GM12878 (cell line): ENCODE data around the gene AFG1L. TPM values are rescaled to one million over a fixed set of nuclear protein-coding genes. Genes with fewer than 3 reads are reported as not detected.

Experiments used
- ATAC-seq: fragments of 200-7000 bp; cut with Tn5 transposase; 3 replicates; pipeline ENCODE4 v1.9.1; 2020; ENCODE audit warnings: mild to moderate bottlenecking, moderate library complexity
- BruUV-seq: library from RNA; stranded (reverse); fragments of 400-500 nt; replicated peaks from 2 replicates; lab custom pipeline; 2021; lab: Mats Ljungman, UMichigan
- CTCF ChIA-PET: fragments of 300-600 bp; sonication (Branson Sonifier 250); formaldehyde crosslinking; extraction: SDS; loops from one replicate; lab custom pipeline; 2021; ENCODE audit warnings: inconsistent platforms; lab: Yijun Ruan, JAX
- POLR2A ChIA-PET: fragments of 350-600 bp; formaldehyde crosslinking; extraction: SDS; loops from one replicate; lab custom pipeline; 2021; ENCODE audit warnings: inconsistent platforms; lab: Charles Lee
- RAD21 ChIA-PET: fragments of 300-600 bp; sonication (Branson Sonifier 250); formaldehyde crosslinking; loops from one replicate; lab custom pipeline; 2023; ENCODE audit warnings: antibody characterized with exemption; ENCODE audit not compliant: unreplicated experiment; lab: Charles Lee
- SMC1A ChIA-PET: fragments of 300-600 bp; sonication (Branson Sonifier 250); formaldehyde crosslinking; loops from one replicate; lab custom pipeline; 2023; ENCODE audit not compliant: unreplicated experiment, uncharacterized antibody; lab: Charles Lee
- DNase-seq: peaks from one replicate; pipeline ENCODE4 v3.0.0-alpha.2; 2011; ENCODE audit warnings: low read depth, low spot score
- FAIRE-seq: peaks from 3 replicates; lab custom pipeline; 2011; peaks lifted over from hg19 to GRCh38; lab: Jason Lieb, UNC
- H2AFZ ChIP-seq: 2 replicates; pipeline ENCODE4 v1.6.0; 2011; ENCODE audit warnings: low read depth, low read length, control low read depth; ENCODE audit not compliant: control insufficient read depth
- H3K27ac ChIP-seq: 2 replicates; pipeline ENCODE4 v1.5.1; 2011; ENCODE audit warnings: control low read depth; ENCODE audit not compliant: control insufficient read depth, insufficient read depth
- H3K27me3 ChIP-seq, 2 experiments: replicated peaks in 1 of 2; 2 replicates each; pipeline versions ENCODE4 v1.6.0 to v1.6.1; 2011; ENCODE audit warnings: low read length in 1 of 2; ENCODE audit not compliant: control insufficient read depth in 2 of 2, insufficient read depth in 2 of 2
- H3K36me3 ChIP-seq, 2 experiments: 2 replicates each; pipeline ENCODE4 v1.5.1; 2011; ENCODE audit warnings: low read length in 1 of 2; ENCODE audit not compliant: control insufficient read depth in 2 of 2, insufficient read depth in 2 of 2
- H3K4me1 ChIP-seq: 2 replicates; pipeline ENCODE4 v1.6.1; 2011; ENCODE audit warnings: mild to moderate bottlenecking, low read length, moderate library complexity, mixed read lengths; ENCODE audit not compliant: control insufficient read depth, insufficient read depth
- H3K4me2 ChIP-seq: 2 replicates; pipeline ENCODE4 v1.6.0; 2011; ENCODE audit warnings: control low read depth; ENCODE audit not compliant: control insufficient read depth, insufficient read depth
- H3K4me3 ChIP-seq: fragments of 200-600 bp; sonication (generic); 2 replicates; pipeline ENCODE4 v1.5.1; 2016
- H3K79me2 ChIP-seq: 2 replicates; pipeline ENCODE4 v1.6.0; 2011; ENCODE audit warnings: low read length; ENCODE audit not compliant: control insufficient read depth, insufficient read depth
- H3K9ac ChIP-seq: 2 replicates; pipeline ENCODE4 v1.8.0; 2011; ENCODE audit warnings: low read length, control low read depth, mixed read lengths; ENCODE audit not compliant: control insufficient read depth, insufficient read depth
- H3K9me3 ChIP-seq: replicated peaks from 3 replicates; pipeline ENCODE4 v1.5.1; 2011; ENCODE audit warnings: mild to moderate bottlenecking, low read length; ENCODE audit not compliant: control insufficient read depth, insufficient read depth
- H4K20me1 ChIP-seq: 2 replicates; pipeline ENCODE4 v1.6.0; 2011; ENCODE audit not compliant: control insufficient read depth, insufficient read depth
- CHD4 ChIP-seq: fragments of 200-600 bp; sonication (generic); IDR thresholded peaks from 2 replicates; pipeline ENCODE4 v1.6.1; 2016; ENCODE audit warnings: mild to moderate bottlenecking
- EP300 ChIP-seq, 2 experiments: fragments of 150-350 bp in 1 of 2; IDR thresholded peaks; 2 replicates each; pipeline ENCODE4 v1.6.1; 2011 to 2012; ENCODE audit warnings: low read depth in 2 of 2, low read length in 2 of 2, borderline replicate concordance in 1 of 2, improper control_type of control experiment in 1 of 2, inconsistent platforms in 1 of 2; ENCODE audit not compliant: control insufficient read depth in 1 of 2
- HDGF ChIP-seq: fragments of 450-650 bp; IDR thresholded peaks from 2 replicates; pipeline ENCODE4 v1.6.1; 2016; ENCODE audit warnings: antibody characterized with exemption
- LARP7 ChIP-seq: fragments of 450-650 bp; IDR thresholded peaks from 2 replicates; pipeline ENCODE4 v1.6.1; 2017; ENCODE audit warnings: mild to moderate bottlenecking
- MEF2B ChIP-seq: fragments of 450-650 bp; IDR thresholded peaks from 2 replicates; pipeline ENCODE4 v1.6.1; 2018; ENCODE audit warnings: mild to moderate bottlenecking, moderate library complexity; ENCODE audit not compliant: partially characterized antibody, poor library complexity, severe bottlenecking
- MYB ChIP-seq: fragments of 150-350 bp; IDR thresholded peaks from 2 replicates; pipeline ENCODE4 v1.6.1; 2014; ENCODE audit warnings: mild to moderate bottlenecking, low read depth, low read length, borderline replicate concordance
- NBN ChIP-seq: fragments of 450-650 bp; IDR thresholded peaks from 2 replicates; pipeline ENCODE4 v1.6.1; 2016
- NKRF ChIP-seq: fragments of 450-650 bp; conservative IDR thresholded peaks from 2 replicates; pipeline ENCODE4 v1.6.1; 2017; ENCODE audit warnings: mild to moderate bottlenecking, moderate library complexity
- NR2C1 ChIP-seq: fragments of 450-650 bp; IDR thresholded peaks from 2 replicates; pipeline ENCODE4 v1.6.1; 2017; ENCODE audit warnings: antibody characterized with exemption, mild to moderate bottlenecking, moderate library complexity
- SIX5 ChIP-seq: IDR thresholded peaks from 2 replicates; pipeline ENCODE4 v1.6.1; 2011; ENCODE audit warnings: mild to moderate bottlenecking, low read depth, low read length, moderate library complexity; ENCODE audit not compliant: severe bottlenecking
- SPI1 ChIP-seq: IDR thresholded peaks from 2 replicates; pipeline ENCODE4 v1.6.1; 2011; ENCODE audit warnings: low read depth, mild to moderate bottlenecking, low read length, moderate library complexity, borderline replicate concordance; ENCODE audit not compliant: insufficient read depth
- TARDBP ChIP-seq: IDR thresholded peaks from 2 replicates; pipeline ENCODE4 v1.6.1; 2016; ENCODE audit warnings: borderline replicate concordance
- ZNF687 ChIP-seq: fragments of 450-650 bp; IDR thresholded peaks from 2 replicates; pipeline ENCODE4 v1.6.1; 2017; ENCODE audit warnings: mild to moderate bottlenecking, moderate library complexity
- whole genome bisulfite sequencing: methylation state at CpG from one replicate; pipeline ENCODE4 v1.1.6; 2016; ENCODE audit warnings: low lambda C conversion rate; ENCODE audit not compliant: insufficient replicate concordance, insufficient coverage; ENCODE audit errors: missing lambda C conversion rate; 5-methylcytosine and 5-hydroxymethylcytosine counted together
- in situ Hi-C: fragments of 300-500 bp; cut with MboI; formaldehyde crosslinking; loops from 9 replicates; pipeline ENCODE4 v1.14.3; 2018; ENCODE audit warnings: mixed read lengths
- intact Hi-C: fragments of 100-400 bp; cut with micrococcal nuclease; formaldehyde crosslinking; loops from one replicate; pipeline ENCODE4 v1.14.2; 2022; ENCODE audit not compliant: unreplicated experiment
- polyA plus RNA-seq, 11 experiments: library from polyadenylated mRNA; depleted of rRNA in 4 of 11; unstranded in 6 of 11; stranded (reverse) in 5 of 11; fragments of >200 nt; fragmentation: Nextera tagmentation in 4 of 11; fragmentation: Illumina TruSeq in 1 of 11; extraction: Ambion mirVana in 4 of 11; extraction: Trizol in 1 of 11; gene quantifications; 1 replicate in 1 of 11; 2 replicates in 10 of 11; pipeline versions ENCODE4 v1.2.1 to v1.2.3, GENCODE V29; 2011 to 2016; ENCODE audit warnings: inconsistent platforms in 2 of 11, missing spikeins in 2 of 11, low read depth in 1 of 11
- total RNA-seq, 4 experiments: library from RNA; depleted of rRNA in 3 of 4; stranded (reverse); fragments of >200 nt in 3 of 4; fragmentation: Illumina TruSeq in 1 of 4; extraction: Trizol in 1 of 4; gene quantifications; 2 replicates each; pipeline versions ENCODE4 v1.2.1 to v1.2.3, GENCODE V29; 2013 to 2021

AFG1L gene
- total and polyA plus RNA-seq, 10 of the 15 experiments (the other 5 are each of a cell fraction or from before 2014, with no cell fraction given): 2.3 to 9.0 (median 4.3) TPM

DNA sequence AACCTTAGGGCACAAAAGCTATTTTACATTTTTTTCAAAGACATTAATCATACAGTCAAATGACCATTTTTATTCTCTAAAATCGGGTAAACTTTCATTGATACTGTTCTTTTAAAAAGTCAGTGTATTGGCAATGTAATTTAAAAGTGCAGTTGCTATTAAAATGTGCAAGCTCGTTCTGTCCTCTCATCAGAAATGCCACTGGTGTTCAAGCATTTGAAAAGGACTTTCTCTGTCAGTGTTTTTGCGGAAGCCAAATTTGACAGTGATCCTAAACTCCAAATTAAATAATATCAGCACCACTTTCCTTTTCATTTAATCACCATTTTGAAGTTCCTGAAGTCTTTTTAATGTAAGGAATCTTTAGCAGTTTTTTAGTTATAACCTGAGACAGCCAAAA is 69.6 kb downstream of the AFG1L start:
- H3K4me1 ChIP-seq: no peaks in the 10 kb centered on the region
- H4K20me1 ChIP-seq: no peaks in the 10 kb centered on the region
- in situ Hi-C loops (no loop called here), intact Hi-C loops (no loop called here)
- no peaks in the 10 kb centered on the region for H3K9me3 ChIP-seq
- TF ChIP-seq CHD4 (no peak), SPI1 (no peak), MYB (no peak), NKRF (no peak), ZNF687 (no peak), SIX5 (no peak), TARDBP (no peak), HDGF (no peak), NR2C1 (no peak), NBN (no peak), EP300 (IDR thresholded peaks at IDR 0.05; ENCODE audit: borderline replicate concordance in 1 of 2, control insufficient read depth in 1 of 2, low read depth in 2 of 2, low read length in 2 of 2) (no peak), LARP7 (no peak), MEF2B (no peak)
- ATAC-seq (no peak), DNase-seq (no peak), FAIRE-seq (no peak)
- H3K4me3 ChIP-seq: no peak overlapping the region
- no peak overlapping the region for H3K9ac ChIP-seq
- H2AFZ ChIP-seq: no peak overlapping the region
- WGBS: 65% methylated on average over 3 of the region's 3 CpGs
- no peaks in the 10 kb centered on the region for H3K36me3 ChIP-seq
- no TSS peak for BruUV-seq
- H3K27me3 ChIP-seq: no peaks in the 10 kb centered on the region
- no peak overlapping the region for H3K4me2 ChIP-seq
- ChIA-PET SMC1A (interaction anchor here (0.7 to 2.3 kb wide), 4 partner anchors 9 to 108 kb away, joined by 3 to 5 read pairs (median 3); no protein-coding TSS in a partner anchor), CTCF (interaction anchor here (1.0 kb wide), 2 partner anchors 416 to 517 kb away, joined by 3 read pairs; no protein-coding TSS in a partner anchor), RAD21 (interaction anchor here (0.6 to 1.1 kb wide), 2 partner anchors 82 to 104 kb away, joined by 3 to 5 read pairs; partner anchors contain the start of gene SNX3), POLR2A (interaction anchor here (0.6 kb wide), 2 partner anchors 59 to 73 kb away, joined by 3 read pairs; no protein-coding TSS in a partner anchor)
- H3K27ac ChIP-seq: no peak overlapping the region
- H3K79me2 ChIP-seq: no peaks in the 10 kb centered on the region
